SW 1271 (cell line): ENCODE measurements around the gene PRAC1.

Source experiments
- DNase-seq, 2 experiments: peaks; one replicate each; lab custom pipeline; 2025; lab: John Stamatoyannopoulos, UW

Gene PRAC1

DNA sequence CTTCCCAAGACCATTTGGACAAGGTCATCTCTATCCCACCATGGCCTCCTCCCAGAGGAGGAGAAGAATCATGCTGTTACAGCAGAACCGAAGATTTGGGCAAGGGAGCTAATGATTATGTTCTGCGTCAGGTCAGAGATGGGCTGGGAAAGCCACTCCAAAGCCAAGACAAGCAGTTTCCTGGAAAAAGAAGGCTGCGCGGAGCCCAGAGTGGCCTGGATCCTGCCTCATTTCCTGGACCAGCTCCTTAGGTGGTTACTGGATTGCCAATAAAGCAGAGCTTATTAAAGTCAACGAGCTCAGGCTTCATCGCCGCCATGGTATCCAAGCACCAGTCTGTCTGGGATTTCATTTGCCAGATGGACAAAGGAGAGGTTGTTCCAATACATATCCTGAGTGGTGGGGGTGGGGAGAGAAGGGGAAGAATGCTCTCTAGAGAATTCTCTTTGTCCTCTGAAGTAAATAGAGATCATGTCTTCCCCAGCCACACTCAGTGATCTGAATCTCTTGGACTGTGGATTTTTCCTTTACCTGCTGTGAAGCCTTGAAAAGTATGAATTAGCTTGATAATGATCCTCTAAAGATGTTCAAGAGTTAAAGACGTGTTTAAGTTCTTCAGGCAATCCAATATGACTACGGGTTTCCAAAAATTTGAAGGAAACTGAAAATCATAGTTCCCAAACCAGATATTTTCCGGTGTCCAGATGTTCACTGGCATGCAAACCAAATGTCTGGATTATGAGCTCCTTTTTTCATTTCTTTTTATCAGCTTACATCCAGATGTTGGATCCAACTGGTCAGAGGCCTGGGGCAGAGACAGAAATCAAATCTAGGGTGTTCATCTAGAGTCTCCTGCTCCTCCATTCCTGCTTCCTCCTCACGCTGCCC is 17.7 kb downstream of the PRAC1 start:
- no peak for DNase-seq

- no peak for DNase-seq
Measured at GRCh38 chr17:48701864-48702532, 20.3 kb downstream of the PRAC1 start.

DNA sequence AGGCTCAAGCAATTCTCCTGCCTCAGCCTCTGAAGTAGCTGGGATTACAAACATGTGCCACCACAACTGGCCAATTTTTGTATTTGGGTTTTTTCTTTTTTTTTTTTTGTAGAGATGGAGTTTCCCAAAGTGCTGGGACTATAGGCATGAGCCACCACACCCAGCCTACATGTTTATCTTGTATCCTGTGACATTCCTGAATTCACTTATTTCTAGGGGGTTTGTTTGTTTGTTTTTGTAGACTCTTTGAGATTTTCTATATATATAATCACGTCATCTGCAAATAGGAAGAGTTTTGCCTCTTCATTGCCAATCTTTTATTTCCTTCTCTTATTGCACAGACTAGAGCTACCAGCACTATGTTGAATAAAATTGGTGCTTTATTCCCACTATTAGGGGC is 29.1 kb downstream of the PRAC1 start:
- DNase-seq = no peak

- no peak for DNase-seq
Measured at GRCh38 chr17:48692049-48692448, 30.3 kb downstream of the PRAC1 start.

GRCh38 chr17:48690655-48691054 is 31.7 kb downstream of the PRAC1 start:
- DNase-seq = no peak

GRCh38 chr17:48681609-48682008 is 40.7 kb downstream of the PRAC1 start:
- no peak for DNase-seq

- no peak for DNase-seq
Measured at GRCh38 chr17:48679385-48680096, 42.8 kb downstream of the PRAC1 start.

GRCh38 chr17:48678141-48678971 is 44.0 kb downstream of the PRAC1 start:
- peak in 1 of 2 experiments; percentile 25 for DNase-seq

GRCh38 chr17:48676963-48677558 is 45.3 kb downstream of the PRAC1 start:
- no peak for DNase-seq

GRCh38 chr17:48672340-48672739 is 50.0 kb downstream of the PRAC1 start:
- DNase-seq = no peak
